Astrocyte (in vitro differentiated cells and primary cell): ENCODE data around the gene UNKL. TPM values are rescaled to one million over a fixed set of nuclear protein-coding genes. Genes with fewer than 3 reads are reported as not detected.

Source experiments
- DNase-seq: peaks from one replicate; pipeline ENCODE4 v3.0.0-alpha.2; 2010; ENCODE audit warnings: low read depth
- FAIRE-seq: peaks from 2 replicates; lab custom pipeline; 2011; peaks lifted over from hg19 to GRCh38; lab: Jason Lieb, UNC
- H2AFZ ChIP-seq: 2 replicates; pipeline ENCODE4 v1.6.0; 2012; ENCODE audit warnings: low read depth, low read length, inconsistent platforms
- H3K27ac ChIP-seq: 2 replicates; pipeline ENCODE4 v1.5.1; 2011; ENCODE audit warnings: low read depth, low read length, inconsistent platforms
- H3K27me3 ChIP-seq: 2 replicates; pipeline ENCODE4 v1.6.0; 2011; ENCODE audit warnings: low read length, inconsistent platforms; ENCODE audit not compliant: insufficient read depth
- H3K36me3 ChIP-seq: 2 replicates; pipeline ENCODE4 v1.5.1; 2011; ENCODE audit warnings: low read length, inconsistent platforms; ENCODE audit not compliant: insufficient read depth
- H3K4me1 ChIP-seq: 2 replicates; pipeline ENCODE4 v1.5.1; 2011; ENCODE audit warnings: low read length, inconsistent platforms; ENCODE audit not compliant: insufficient read depth
- H3K4me2 ChIP-seq: 2 replicates; pipeline ENCODE4 v1.6.0; 2012; ENCODE audit warnings: low read length, inconsistent platforms
- H3K4me3 ChIP-seq: 2 replicates; pipeline ENCODE4 v1.5.1; 2011; ENCODE audit warnings: low read depth, mild to moderate bottlenecking, low read length, inconsistent platforms; ENCODE audit not compliant: insufficient read depth
- H3K79me2 ChIP-seq: 2 replicates; pipeline ENCODE4 v1.6.0; 2012; ENCODE audit warnings: mild to moderate bottlenecking, low read length, inconsistent platforms; ENCODE audit not compliant: insufficient read depth
- H3K9ac ChIP-seq: 2 replicates; pipeline ENCODE4 v1.6.0; 2012; ENCODE audit warnings: mild to moderate bottlenecking, low read length, inconsistent platforms
- H3K9me3 ChIP-seq: 2 replicates; pipeline ENCODE4 v1.5.1; 2012; ENCODE audit warnings: low read depth, mild to moderate bottlenecking, low read length, inconsistent platforms; ENCODE audit not compliant: insufficient read depth
- H4K20me1 ChIP-seq: 2 replicates; pipeline ENCODE4 v1.6.0; 2012; ENCODE audit warnings: low read length, inconsistent platforms; ENCODE audit not compliant: insufficient read depth
- H3K27ac Mint-ChIP-seq: one replicate; pipeline ENCODE4 v1.8.0; 2021; ENCODE audit warnings: mild to moderate bottlenecking, mixed read lengths; ENCODE audit not compliant: unreplicated experiment
- H3K27me3 Mint-ChIP-seq: one replicate; pipeline ENCODE4 v1.8.0; 2021; ENCODE audit warnings: low read depth, mixed read lengths; ENCODE audit not compliant: unreplicated experiment
- H3K36me3 Mint-ChIP-seq: one replicate; pipeline ENCODE4 v1.8.0; 2021; ENCODE audit warnings: low read depth, mixed read lengths; ENCODE audit not compliant: unreplicated experiment
- H3K4me1 Mint-ChIP-seq: one replicate; pipeline ENCODE4 v1.8.0; 2021; ENCODE audit warnings: low read depth, mixed read lengths; ENCODE audit not compliant: unreplicated experiment
- H3K4me3 Mint-ChIP-seq: one replicate; pipeline ENCODE4 v1.8.0; 2021; ENCODE audit warnings: mild to moderate bottlenecking, moderate library complexity, mixed read lengths; ENCODE audit not compliant: unreplicated experiment
- H3K9me3 Mint-ChIP-seq: one replicate; pipeline ENCODE4 v1.8.0; 2021; ENCODE audit warnings: mild to moderate bottlenecking, mixed read lengths; ENCODE audit not compliant: unreplicated experiment
- EZH2 ChIP-seq: IDR thresholded peaks from 2 replicates; pipeline ENCODE4 v1.6.1; 2012; ENCODE audit warnings: mild to moderate bottlenecking, low read length, inconsistent platforms; ENCODE audit not compliant: insufficient read depth
- total RNA-seq: library from RNA; stranded (reverse); gene quantifications from 2 replicates; pipeline ENCODE4 v1.2.1, GENCODE V29; 2021
- TF ChIP-seq, protein P1 (sequence below): IDR thresholded peaks from 2 replicates; pipeline ENCODE4 v1.5.1; 2011; ENCODE audit warnings: low read depth, mild to moderate bottlenecking, inconsistent platforms, low read length, moderate library complexity; ENCODE audit not compliant: insufficient read depth

Gene UNKL
- total RNA-seq, 1 donor from 2014 or later, result 10.7 TPM

- TF ChIP-seq, protein P1, sequence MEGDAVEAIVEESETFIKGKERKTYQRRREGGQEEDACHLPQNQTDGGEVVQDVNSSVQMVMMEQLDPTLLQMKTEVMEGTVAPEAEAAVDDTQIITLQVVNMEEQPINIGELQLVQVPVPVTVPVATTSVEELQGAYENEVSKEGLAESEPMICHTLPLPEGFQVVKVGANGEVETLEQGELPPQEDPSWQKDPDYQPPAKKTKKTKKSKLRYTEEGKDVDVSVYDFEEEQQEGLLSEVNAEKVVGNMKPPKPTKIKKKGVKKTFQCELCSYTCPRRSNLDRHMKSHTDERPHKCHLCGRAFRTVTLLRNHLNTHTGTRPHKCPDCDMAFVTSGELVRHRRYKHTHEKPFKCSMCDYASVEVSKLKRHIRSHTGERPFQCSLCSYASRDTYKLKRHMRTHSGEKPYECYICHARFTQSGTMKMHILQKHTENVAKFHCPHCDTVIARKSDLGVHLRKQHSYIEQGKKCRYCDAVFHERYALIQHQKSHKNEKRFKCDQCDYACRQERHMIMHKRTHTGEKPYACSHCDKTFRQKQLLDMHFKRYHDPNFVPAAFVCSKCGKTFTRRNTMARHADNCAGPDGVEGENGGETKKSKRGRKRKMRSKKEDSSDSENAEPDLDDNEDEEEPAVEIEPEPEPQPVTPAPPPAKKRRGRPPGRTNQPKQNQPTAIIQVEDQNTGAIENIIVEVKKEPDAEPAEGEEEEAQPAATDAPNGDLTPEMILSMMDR, result no peak
- TF ChIP-seq EZH2, result no peak
- Histone ChIP-seq H3K36me3 (no peaks in the 10 kb centered on the region), H2AFZ (no peak overlapping the region), H3K4me1 (no peaks in the 10 kb centered on the region), H3K4me3 (no peak overlapping the region), H3K27me3 (no peaks in the 10 kb centered on the region), H4K20me1 (peaks cover 3% of the 10 kb centered on the region), H3K9me3 (no peaks in the 10 kb centered on the region), H3K27ac (no peak overlapping the region), H3K79me2 (peaks cover 3% of the 10 kb centered on the region), H3K4me2 (no peak overlapping the region), H3K9ac (no peak overlapping the region)
- no peak for DNase-seq
- no peaks in the 10 kb centered on the region for H3K36me3 Mint-ChIP-seq
- H3K9me3 Mint-ChIP-seq, result no peaks in the 10 kb centered on the region
- H3K27ac Mint-ChIP-seq, result no peak overlapping the region
- H3K4me1 Mint-ChIP-seq, result peaks cover 5% of the 10 kb centered on the region
- peaks cover 9% of the 10 kb centered on the region for H3K27me3 Mint-ChIP-seq
- no peak for FAIRE-seq
- H3K4me3 Mint-ChIP-seq, result no peak overlapping the region
These were observed 69.4 kb downstream of the UNKL start for GRCh38 chr16:1345087-1345486.

DNA sequence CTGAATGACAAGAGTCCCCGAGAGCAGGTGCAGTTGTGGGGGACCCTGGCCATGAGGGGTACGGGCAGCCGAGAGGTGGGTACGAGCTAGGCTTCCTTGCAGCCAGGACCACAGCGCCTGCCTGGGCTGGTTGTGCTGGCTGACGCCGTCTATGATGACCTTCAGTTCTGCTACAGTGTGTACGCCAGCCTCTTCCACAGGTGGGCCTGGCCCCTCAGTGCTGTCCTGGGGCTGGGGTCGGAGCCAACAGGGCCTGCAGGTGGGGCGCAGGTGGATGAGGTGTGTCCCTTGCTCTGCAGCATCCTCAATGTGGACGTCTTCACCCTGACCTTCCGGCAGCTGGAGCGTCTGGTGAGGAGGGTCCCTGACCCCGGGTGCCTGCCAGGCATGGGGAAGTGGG lies 70.0 kb downstream of the UNKL start:
- Histone ChIP-seq H3K4me3 (no peak overlapping the region), H3K4me2 (no peak overlapping the region), H3K27ac (no peak overlapping the region), H4K20me1 (no peaks in the 10 kb centered on the region), H2AFZ (no peak overlapping the region), H3K27me3 (no peaks in the 10 kb centered on the region), H3K9ac (no peak overlapping the region), H3K4me1 (no peaks in the 10 kb centered on the region), H3K36me3 (no peaks in the 10 kb centered on the region), H3K79me2 (no peaks in the 10 kb centered on the region), H3K9me3 (no peaks in the 10 kb centered on the region)
- no peak overlapping the region for H3K4me3 Mint-ChIP-seq
- FAIRE-seq, result no peak
- H3K27ac Mint-ChIP-seq, result no peak overlapping the region
- no peaks in the 10 kb centered on the region for H3K9me3 Mint-ChIP-seq
- H3K4me1 Mint-ChIP-seq, result peaks cover 5% of the 10 kb centered on the region
- H3K27me3 Mint-ChIP-seq, result peaks cover 9% of the 10 kb centered on the region
- H3K36me3 Mint-ChIP-seq, result no peaks in the 10 kb centered on the region
- no peak for TF ChIP-seq EZH2
- TF ChIP-seq, protein P1, result no peak
- no peak for DNase-seq

DNA sequence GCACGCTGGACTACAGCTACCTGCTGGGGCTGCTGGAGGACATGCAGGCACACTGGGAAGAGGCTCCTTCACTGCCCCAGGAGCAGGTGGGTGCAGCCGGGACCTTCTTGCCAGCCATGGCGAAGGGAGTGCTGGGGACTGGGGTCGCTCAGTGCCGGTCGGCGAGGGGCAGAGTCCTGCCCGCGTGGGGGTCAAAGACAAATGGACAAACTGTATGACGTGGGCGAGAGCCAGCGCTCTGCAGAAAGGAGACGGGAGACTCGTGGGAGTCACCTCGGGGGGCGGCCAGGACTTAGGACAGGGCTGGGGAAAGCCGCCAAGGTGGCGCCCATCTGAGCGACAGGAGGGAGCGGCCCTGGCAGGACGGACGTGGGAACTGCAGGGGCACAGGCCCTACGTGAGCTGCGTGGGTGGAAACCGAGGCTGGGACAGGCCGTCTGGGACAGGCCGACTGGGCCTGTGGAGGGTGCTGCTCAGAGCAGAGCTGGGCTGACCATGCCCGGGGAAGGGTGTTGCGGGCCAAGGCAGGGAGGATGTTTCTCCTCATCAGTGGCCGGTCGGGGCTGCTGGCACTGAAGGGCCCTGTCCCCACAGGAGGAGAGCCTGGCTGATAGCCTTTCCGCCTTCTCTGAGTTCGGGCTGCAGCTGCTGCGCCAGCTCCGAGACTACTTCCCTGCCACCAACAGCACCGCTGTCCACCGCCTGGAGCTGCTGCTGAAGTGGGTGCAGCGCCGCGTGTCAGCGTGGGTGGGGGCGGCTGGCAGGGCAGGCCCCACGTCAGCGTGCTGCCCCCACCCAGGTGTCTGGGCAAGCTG lies 70.9 kb downstream of the UNKL start:
- TF ChIP-seq, protein P1, result no peak
- no peak for TF ChIP-seq EZH2
- H3K36me3 Mint-ChIP-seq, result no peaks in the 10 kb centered on the region
- Histone ChIP-seq H3K4me3 (no peak overlapping the region), H3K36me3 (no peaks in the 10 kb centered on the region), H3K9me3 (no peaks in the 10 kb centered on the region), H4K20me1 (no peaks in the 10 kb centered on the region), H3K4me2 (peak overlapping the region; percentile 50), H3K9ac (no peak overlapping the region), H3K79me2 (no peaks in the 10 kb centered on the region), H3K27me3 (no peaks in the 10 kb centered on the region), H3K4me1 (no peaks in the 10 kb centered on the region), H3K27ac (no peak overlapping the region), H2AFZ (no peak overlapping the region)
- no peak for DNase-seq
- H3K27me3 Mint-ChIP-seq, result peaks cover 9% of the 10 kb centered on the region
- H3K9me3 Mint-ChIP-seq, result no peaks in the 10 kb centered on the region
- peaks cover 5% of the 10 kb centered on the region for H3K4me1 Mint-ChIP-seq
- H3K4me3 Mint-ChIP-seq, result peak overlapping the region; percentile 60
- no peak for FAIRE-seq
- H3K27ac Mint-ChIP-seq, result no peak overlapping the region
